DMS79 (cell line): Measurements from ENCODE around the gene ERICH4.
"Not testable (repeated sequence)": the region's sequence is repeated elsewhere in the genome, so short reads cannot be mapped to it uniquely, and the experiment has no call there.

Experiments used
- DNase-seq: peaks from one replicate; lab custom pipeline; 2025; lab: John Stamatoyannopoulos, UW

ERICH4 gene

DNA sequence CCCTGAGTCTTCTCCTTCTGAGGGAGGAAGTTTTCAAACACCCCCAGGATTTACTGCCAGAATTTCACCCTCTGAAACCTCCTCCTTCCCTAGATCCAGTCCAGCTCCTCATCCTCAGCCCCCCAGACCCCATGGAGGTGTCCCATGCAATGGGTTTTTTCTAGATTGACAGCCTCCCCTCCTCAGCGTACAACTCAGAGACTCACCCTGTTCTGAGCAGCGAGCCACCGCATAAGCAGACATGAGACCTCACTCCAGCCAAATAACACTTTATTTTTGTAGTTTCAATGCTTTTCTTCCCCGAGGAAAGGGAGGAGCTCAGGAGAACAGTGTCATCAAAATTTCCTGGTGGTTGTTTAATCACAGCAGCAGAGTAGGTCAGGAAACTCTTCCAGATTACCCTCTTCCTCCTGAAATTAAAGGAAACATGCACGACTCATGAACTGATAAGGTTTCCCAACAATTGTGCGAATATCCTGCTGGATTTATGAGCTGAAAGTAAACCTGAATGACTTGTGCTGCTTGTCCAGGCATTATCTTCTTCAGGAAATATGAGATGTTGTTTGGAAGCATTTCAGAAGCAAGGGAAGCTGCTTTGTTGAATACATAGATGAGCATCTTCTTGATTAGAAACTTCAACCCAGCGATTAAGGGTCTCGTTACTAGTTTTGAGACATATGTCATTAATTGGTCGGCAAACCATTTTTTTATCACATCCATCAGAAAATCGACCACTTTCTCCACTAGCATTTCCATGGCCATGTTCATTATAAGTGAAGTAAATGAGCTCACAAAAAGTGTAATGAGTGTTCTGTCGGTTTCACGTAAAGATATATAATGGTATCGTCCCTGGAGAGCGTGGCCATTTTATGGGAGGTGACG, 36.2 kb downstream of the ERICH4 start:
- DNase-seq, result no peak

DNA sequence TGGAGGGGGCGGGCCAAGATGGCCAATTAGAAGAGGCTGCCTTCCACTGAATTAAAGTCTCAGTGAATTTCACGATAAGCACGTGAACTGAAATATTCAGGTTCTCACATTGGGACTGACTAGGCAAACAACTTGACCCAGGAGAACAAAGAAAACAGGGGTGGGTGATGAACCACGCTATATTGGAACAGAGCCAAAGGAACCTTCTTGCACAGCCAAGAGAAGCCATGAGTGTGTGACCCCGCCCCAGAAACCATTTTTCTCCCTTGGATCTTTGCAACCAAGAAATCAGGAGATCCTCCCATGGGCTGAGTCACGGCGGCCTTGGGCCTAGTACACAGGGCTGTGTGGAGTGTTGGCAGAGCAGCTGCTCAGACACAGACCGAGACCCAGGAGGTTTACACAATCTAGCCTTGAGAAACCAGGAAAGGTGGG, 36.8 kb downstream of the ERICH4 start:
- no peak for DNase-seq

GRCh38 chr19:41480336-41480735, 37.4 kb downstream of the ERICH4 start:
- no peak for DNase-seq

DNA sequence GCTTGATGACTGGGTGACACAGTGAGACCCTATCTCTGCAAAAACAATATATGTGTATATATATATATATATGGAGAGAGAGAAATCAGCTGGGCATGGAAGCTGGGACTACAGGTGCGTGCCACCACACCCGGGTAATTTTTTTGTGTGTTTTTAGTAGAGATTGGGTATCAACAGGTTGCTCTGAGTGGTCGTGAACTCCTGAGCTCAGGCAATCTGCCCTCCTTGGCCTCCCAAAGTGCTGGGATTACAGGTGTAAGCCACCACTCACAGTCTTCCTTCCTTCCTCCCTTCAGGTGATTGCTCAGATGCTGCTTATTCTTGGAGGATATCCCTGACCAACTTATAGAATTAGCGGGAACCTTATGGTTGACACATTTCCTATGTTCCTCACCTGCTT, 41.9 kb downstream of the ERICH4 start:
- no peak for DNase-seq

GRCh38 chr19:41486953-41487352, 44.0 kb downstream of the ERICH4 start:
- DNase-seq, result not testable (repeated sequence)

GRCh38 chr19:41492843-41493242, 49.9 kb downstream of the ERICH4 start:
- DNase-seq, result no peak
